Activated naive CD4-positive, alpha-beta T cell treated with anti-CD3 and anti-CD28 coated beads for 36 hours (primary cell): Measurements from ENCODE around the gene AFAP1L1. TPM values are rescaled to one million over a fixed set of nuclear protein-coding genes. Genes with fewer than 3 reads are reported as not detected.

Experiments
- CTCF ChIA-PET: fragments of 350-600 bp; sonication (Branson Sonifier 250); formaldehyde crosslinking; loops from one replicate; lab custom pipeline; 2021; ENCODE audit warnings: antibody characterized with exemption; lab: Charles Lee
- DNase-seq: peaks from one replicate; pipeline ENCODE4 v3.0.0-alpha.2; 2020
- H3K27ac Mint-ChIP-seq: one replicate; pipeline ENCODE4 v1.8.0; 2021; ENCODE audit warnings: mild to moderate bottlenecking, mixed read lengths
- H3K27me3 Mint-ChIP-seq: one replicate; pipeline ENCODE4 v1.8.0; 2021; ENCODE audit warnings: low read depth, mixed read lengths
- H3K36me3 Mint-ChIP-seq: one replicate; pipeline ENCODE4 v1.8.0; 2021; ENCODE audit warnings: low read depth, mixed read lengths
- H3K4me1 Mint-ChIP-seq: one replicate; pipeline ENCODE4 v1.8.0; 2021; ENCODE audit warnings: low read depth, mixed read lengths
- H3K4me3 Mint-ChIP-seq: one replicate; pipeline ENCODE4 v1.8.0; 2021; ENCODE audit warnings: mild to moderate bottlenecking, moderate library complexity, mixed read lengths
- H3K9me3 Mint-ChIP-seq: one replicate; pipeline ENCODE4 v1.8.0; 2021; ENCODE audit warnings: mixed read lengths
- intact Hi-C: fragments of 100-400 bp; cut with micrococcal nuclease; formaldehyde crosslinking; loops from one replicate; pipeline ENCODE4 v1.15.1; 2023
- total RNA-seq, 2 experiments: library from RNA; stranded (reverse); gene quantifications; one replicate each; pipeline ENCODE4 v1.2.3, GENCODE V29; 2021

The AFAP1L1 gene
- under 1 TPM in 1 of 2 experiments, not detected in 1; 0.07 TPM for total RNA-seq

DNA sequence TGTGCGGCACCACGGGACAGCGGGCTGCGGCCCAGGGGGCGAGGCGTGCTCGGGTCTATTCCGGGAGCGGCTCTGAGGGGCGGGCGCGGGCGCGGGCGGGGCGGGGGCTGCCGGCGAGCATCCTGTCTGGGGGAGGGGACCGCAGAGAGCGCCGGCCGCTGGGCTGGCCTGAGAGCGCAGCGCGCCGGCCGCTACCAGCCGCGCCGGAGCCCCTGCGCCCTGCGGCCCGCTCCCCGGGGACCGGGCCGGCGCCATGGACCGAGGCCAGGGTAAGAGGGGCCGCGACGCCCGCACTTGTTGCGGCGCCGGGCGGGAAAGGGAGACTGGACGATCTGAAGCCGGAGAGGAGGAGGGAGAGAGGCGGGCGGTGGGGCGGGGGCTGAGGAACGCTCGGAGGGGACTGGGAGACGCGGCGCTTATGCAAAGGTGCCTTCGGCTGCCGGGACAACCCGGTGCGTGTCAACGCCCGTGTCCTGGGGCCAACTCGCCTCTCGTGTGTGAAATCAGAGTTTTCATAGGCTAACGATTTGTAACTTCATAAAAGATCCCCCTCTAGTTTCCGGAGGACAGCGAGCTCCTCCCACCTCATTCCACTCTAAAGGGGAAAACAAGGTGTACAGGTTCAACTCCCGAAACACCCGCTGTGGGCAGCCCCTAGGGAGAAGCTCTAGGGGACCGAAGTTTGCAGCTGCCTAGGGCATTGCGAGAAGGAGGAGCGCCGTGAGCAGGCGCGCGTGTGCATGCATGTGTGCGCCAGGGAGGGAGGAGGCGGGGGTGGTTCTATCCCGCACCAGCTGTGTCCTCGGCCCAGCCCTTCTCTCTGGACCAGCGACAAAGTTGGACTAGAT, at the start of gene AFAP1L1:
AFAP1L1 (plus strand) TSS at position 144 of the 848 bp plus-strand sequence; CDS start at position 254, 110 bp downstream.
- Mint-ChIP-seq H3K9me3 (no peaks in the 10 kb centered on the region), H3K27me3 (peaks cover 20% of the 10 kb centered on the region), H3K4me1 (peaks cover 9% of the 10 kb centered on the region), H3K4me3 (peak within 1 kb of the TSS; percentile 81), H3K27ac (no peak within 1 kb of the TSS), H3K36me3 (no peaks in the 10 kb centered on the region)
- intact Hi-C loops = no loop called here
- peak; percentile 35 for DNase-seq
- CTCF ChIA-PET = interaction anchor here (1.0 to 1.6 kb wide), 3 partner anchors 95 to 236 kb away, joined by 3 read pairs; partner anchors contain the start of gene ABLIM3

DNA sequence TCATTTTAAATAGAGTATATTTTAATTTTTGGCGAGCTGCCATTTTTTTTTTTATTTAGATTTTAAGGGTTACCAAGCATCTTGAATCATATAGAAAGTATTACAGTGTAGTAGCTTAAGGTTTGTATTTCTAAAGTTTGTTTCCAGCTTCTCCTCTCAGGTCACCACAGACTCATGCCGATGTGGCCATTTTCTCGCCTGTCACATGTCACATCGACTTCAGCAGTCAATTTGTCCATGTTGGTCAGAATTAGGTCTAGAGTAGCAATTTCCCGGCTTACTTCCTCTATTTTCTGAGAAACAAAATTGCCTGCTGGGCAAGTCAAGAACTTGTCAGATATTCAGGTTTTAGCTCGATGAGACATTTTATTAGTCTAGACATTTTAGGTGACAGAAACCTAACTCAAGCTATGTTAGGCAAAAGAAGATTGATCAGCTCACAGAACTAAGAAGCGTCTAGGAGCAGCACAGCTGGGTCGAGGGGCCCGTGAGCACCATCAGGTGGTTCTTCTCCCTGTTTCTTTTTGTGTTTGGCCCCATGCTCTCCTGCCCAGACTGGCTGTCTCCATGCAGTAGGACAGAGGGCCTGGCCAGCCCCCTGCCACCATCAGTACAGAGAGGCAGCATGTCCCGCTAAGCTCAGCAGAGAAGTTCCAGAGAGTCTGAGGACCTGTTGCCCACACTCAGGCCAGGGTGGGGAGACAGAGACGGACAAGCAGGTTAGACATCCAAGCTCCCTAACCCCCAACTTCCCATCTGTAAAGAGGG, 48.4 kb upstream of the AFAP1L1 start:
- no peaks in the 10 kb centered on the region for H3K9me3 Mint-ChIP-seq
- intact Hi-C loops = no loop called here
- no peak overlapping the region for H3K4me3 Mint-ChIP-seq
- H3K36me3 Mint-ChIP-seq = no peaks in the 10 kb centered on the region
- H3K27ac Mint-ChIP-seq = no peak overlapping the region
- H3K4me1 Mint-ChIP-seq = peaks cover 4% of the 10 kb centered on the region
- DNase-seq = no peak
- no peaks in the 10 kb centered on the region for H3K27me3 Mint-ChIP-seq
- CTCF ChIA-PET = interaction anchor here (1.0 to 2.0 kb wide), 3 partner anchors 11 to 188 kb away, joined by 3 to 8 read pairs (median 8); no protein-coding TSS in a partner anchor

GRCh38 chr5:149224282-149224681, 47.4 kb upstream of the AFAP1L1 start:
- Mint-ChIP-seq H3K36me3 (no peaks in the 10 kb centered on the region), H3K27me3 (no peaks in the 10 kb centered on the region), H3K4me3 (no peak overlapping the region), H3K4me1 (peaks cover 8% of the 10 kb centered on the region), H3K27ac (no peak overlapping the region), H3K9me3 (no peaks in the 10 kb centered on the region)
- DNase-seq = no peak
- intact Hi-C loops = no loop called here
- CTCF ChIA-PET = interaction anchor here (2.0 kb wide), 1 partner anchor 12 kb away, joined by 8 read pairs; no protein-coding TSS in a partner anchor

DNA sequence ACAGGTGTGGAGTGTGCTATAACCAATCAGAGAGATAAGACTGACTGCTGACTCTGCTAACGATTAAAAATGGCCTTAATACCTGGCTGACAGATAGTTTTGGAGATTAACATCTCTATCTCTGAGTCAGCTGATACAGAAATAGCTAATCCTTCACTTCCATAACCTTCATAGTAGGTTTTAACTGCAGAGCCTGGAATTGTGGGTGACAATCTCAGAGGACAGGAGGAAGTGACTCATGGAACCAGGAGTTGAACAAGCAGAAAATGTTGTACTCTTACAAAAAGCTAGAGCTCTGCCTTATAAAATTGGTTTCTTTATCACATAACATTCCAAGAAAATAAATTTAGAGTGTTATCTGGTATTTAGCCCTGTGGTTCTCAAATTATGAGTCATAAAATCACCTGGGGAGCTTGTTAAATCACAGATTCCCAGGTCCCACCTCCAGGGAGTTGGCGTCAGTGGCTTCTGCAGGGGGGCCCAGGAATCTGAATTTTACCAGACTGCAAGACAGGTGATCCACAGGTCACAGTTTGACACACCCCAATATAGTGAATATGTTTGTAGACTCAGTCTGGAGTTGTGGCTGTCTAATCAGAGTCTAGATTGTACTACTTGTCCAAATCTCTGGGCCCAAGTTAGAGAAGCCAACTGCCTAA, 44.4 kb upstream of the AFAP1L1 start:
- H3K4me3 Mint-ChIP-seq = no peak overlapping the region
- peaks cover 8% of the 10 kb centered on the region for H3K4me1 Mint-ChIP-seq
- intact Hi-C loops = loop anchor here (5.0 kb wide), 1 partner anchor 40 kb away; no protein-coding TSS in a partner anchor
- H3K27me3 Mint-ChIP-seq = no peaks in the 10 kb centered on the region
- no peak for DNase-seq
- H3K9me3 Mint-ChIP-seq = no peaks in the 10 kb centered on the region
- no peak overlapping the region for H3K27ac Mint-ChIP-seq
- CTCF ChIA-PET = interaction anchor here (0.6 kb wide), 1 partner anchor 1060 kb away, joined by 3 read pairs; no protein-coding TSS in a partner anchor
- H3K36me3 Mint-ChIP-seq = no peaks in the 10 kb centered on the region

- Mint-ChIP-seq H3K27ac (no peak overlapping the region), H3K4me3 (no peak overlapping the region), H3K4me1 (peaks cover 8% of the 10 kb centered on the region), H3K9me3 (no peaks in the 10 kb centered on the region), H3K36me3 (no peaks in the 10 kb centered on the region), H3K27me3 (no peaks in the 10 kb centered on the region)
- intact Hi-C loops = loop anchor here (5.0 kb wide), 1 partner anchor 39 kb away; no protein-coding TSS in a partner anchor
- no peak for DNase-seq
- CTCF ChIA-PET = interaction anchor here (1.2 kb wide), 1 partner anchor 12 kb away, joined by 3 read pairs; no protein-coding TSS in a partner anchor
These were observed 42.9 kb upstream of the AFAP1L1 start for GRCh38 chr5:149228618-149229297.

GRCh38 chr5:149229298-149229937, 42.2 kb upstream of the AFAP1L1 start:
- H3K9me3 Mint-ChIP-seq = no peaks in the 10 kb centered on the region
- DNase-seq = no peak
- intact Hi-C loops = loop anchor here (5.0 kb wide), 1 partner anchor 38 kb away; no protein-coding TSS in a partner anchor
- H3K4me3 Mint-ChIP-seq = no peak overlapping the region
- no peaks in the 10 kb centered on the region for H3K27me3 Mint-ChIP-seq
- H3K27ac Mint-ChIP-seq = no peak overlapping the region
- H3K36me3 Mint-ChIP-seq = no peaks in the 10 kb centered on the region
- peaks cover 8% of the 10 kb centered on the region for H3K4me1 Mint-ChIP-seq
- CTCF ChIA-PET = interaction anchor here (0.8 to 1.2 kb wide), 3 partner anchors 11 to 139 kb away, joined by 3 read pairs; no protein-coding TSS in a partner anchor

- Mint-ChIP-seq H3K36me3 (no peaks in the 10 kb centered on the region), H3K9me3 (no peaks in the 10 kb centered on the region), H3K27me3 (no peaks in the 10 kb centered on the region), H3K27ac (no peak overlapping the region), H3K4me1 (peaks cover 21% of the 10 kb centered on the region), H3K4me3 (no peak overlapping the region)
- CTCF ChIA-PET = interaction anchor here (2.8 kb wide), 1 partner anchor 29 kb away, joined by 11 read pairs; no protein-coding TSS in a partner anchor
- DNase-seq = no peak
- intact Hi-C loops = no loop called here
These were observed 35.8 kb upstream of the AFAP1L1 start for GRCh38 chr5:149235841-149236240.

DNA sequence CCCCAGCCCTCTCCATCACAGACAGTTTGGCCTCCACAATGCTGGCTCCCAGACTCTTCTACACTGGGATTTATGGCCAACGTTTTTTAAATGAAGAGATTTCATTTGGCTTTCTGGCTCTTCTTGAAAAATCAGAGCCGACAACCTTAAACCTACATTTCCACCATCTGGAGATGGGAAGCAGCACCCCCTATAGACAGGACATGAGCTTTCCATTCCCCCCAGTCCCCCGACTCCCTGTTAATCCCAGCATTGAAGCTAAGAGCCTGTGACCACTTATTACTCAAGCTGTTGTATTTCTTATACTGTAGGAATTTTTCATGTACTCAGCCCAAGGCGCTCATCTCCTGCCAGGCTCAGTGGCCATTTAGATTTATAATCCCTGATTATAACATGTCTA, 34.0 kb upstream of the AFAP1L1 start:
- peaks cover 32% of the 10 kb centered on the region for H3K4me1 Mint-ChIP-seq
- no peak for DNase-seq
- H3K27ac Mint-ChIP-seq = no peak overlapping the region
- no peaks in the 10 kb centered on the region for H3K27me3 Mint-ChIP-seq
- H3K36me3 Mint-ChIP-seq = no peaks in the 10 kb centered on the region
- CTCF ChIA-PET = interaction anchor here (0.5 to 2.8 kb wide), 3 partner anchors 27 to 96 kb away, joined by 4 to 11 read pairs (median 5); partner anchors contain the start of gene ABLIM3
- H3K9me3 Mint-ChIP-seq = no peaks in the 10 kb centered on the region
- no peak overlapping the region for H3K4me3 Mint-ChIP-seq
- intact Hi-C loops = no loop called here

DNA sequence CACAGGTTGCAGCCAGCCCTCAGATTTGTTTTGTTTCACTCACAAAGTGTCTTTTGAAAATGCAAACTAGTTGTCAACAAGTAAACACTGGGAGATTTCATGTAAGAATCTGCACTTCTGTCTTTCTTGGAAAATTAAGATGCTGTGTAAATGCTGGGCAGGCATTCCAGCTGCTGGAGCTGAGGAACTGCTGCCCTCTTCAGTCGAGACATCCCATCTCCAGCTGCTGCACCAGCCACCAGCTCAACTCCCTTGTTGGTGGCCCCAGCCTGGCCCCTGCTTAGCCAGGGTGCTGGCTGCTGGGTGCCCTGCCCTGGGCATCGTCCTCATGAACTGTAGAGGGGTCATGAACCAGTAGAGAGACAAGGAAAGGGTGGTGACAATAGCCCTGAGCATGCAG, 33.1 kb upstream of the AFAP1L1 start:
- H3K9me3 Mint-ChIP-seq = no peaks in the 10 kb centered on the region
- no peak overlapping the region for H3K27ac Mint-ChIP-seq
- DNase-seq = no peak
- intact Hi-C loops = no loop called here
- CTCF ChIA-PET = no interaction called here
- H3K36me3 Mint-ChIP-seq = no peaks in the 10 kb centered on the region
- no peaks in the 10 kb centered on the region for H3K27me3 Mint-ChIP-seq
- no peak overlapping the region for H3K4me3 Mint-ChIP-seq
- peaks cover 33% of the 10 kb centered on the region for H3K4me1 Mint-ChIP-seq

- H3K27me3 Mint-ChIP-seq = no peaks in the 10 kb centered on the region
- H3K4me3 Mint-ChIP-seq = no peak overlapping the region
- H3K27ac Mint-ChIP-seq = peak overlapping the region; percentile 80
- H3K36me3 Mint-ChIP-seq = no peaks in the 10 kb centered on the region
- CTCF ChIA-PET = interaction anchor here (0.7 to 2.2 kb wide), 4 partner anchors 25 to 181 kb away, joined by 3 to 9 read pairs (median 4); partner anchors contain the start of gene ABLIM3
- intact Hi-C loops = loop anchor here (1.0 to 10.0 kb wide), 4 partner anchors 25 to 855 kb away; partner anchors contain the start of genes CSNK1A1, FBXO38 and GRPEL2
- DNase-seq = no peak
- no peaks in the 10 kb centered on the region for H3K9me3 Mint-ChIP-seq
- H3K4me1 Mint-ChIP-seq = peaks cover 33% of the 10 kb centered on the region
These were observed 31.7 kb upstream of the AFAP1L1 start for GRCh38 chr5:149239917-149240316.
